ENCODE measurements around the gene ARFGEF2.

The ARFGEF2 gene

GRCh38 chr20:48945840-48946514 lies 24.5 kb downstream of the ARFGEF2 start:
- no peak for TF ChIP-seq CTCF (IDR thresholded peaks at IDR 0.05; ENCODE audit: insufficient read depth, low read length, poor library complexity, severe bottlenecking)
- no peaks in the 10 kb centered on the region for H3K27me3 ChIP-seq (replicated peaks; ENCODE audit: control insufficient read depth, insufficient read depth, low read length)
- DNase-seq (ENCODE audit: extremely low read depth, insufficient read length), result no peak
- peaks cover 28% of the 10 kb centered on the region for H3K36me3 ChIP-seq (ENCODE audit: control insufficient read depth, insufficient read depth, low read length)
- no peak overlapping the region for H3K4me3 ChIP-seq (replicated peaks; ENCODE audit: low read depth, low read length)

- H3K27me3 ChIP-seq (replicated peaks; ENCODE audit: control insufficient read depth, insufficient read depth, low read length), result no peaks in the 10 kb centered on the region
- no peak for TF ChIP-seq CTCF (IDR thresholded peaks at IDR 0.05; ENCODE audit: insufficient read depth, low read length, poor library complexity, severe bottlenecking)
- no peak for DNase-seq (ENCODE audit: extremely low read depth, insufficient read length)
- H3K4me3 ChIP-seq (replicated peaks; ENCODE audit: low read depth, low read length), result no peak overlapping the region
- H3K36me3 ChIP-seq (ENCODE audit: control insufficient read depth, insufficient read depth, low read length), result peaks cover 25% of the 10 kb centered on the region
Observed at GRCh38 chr20:48948612-48949011, 27.1 kb downstream of the ARFGEF2 start.

- Histone ChIP-seq H3K36me3 (ENCODE audit: control insufficient read depth, insufficient read depth, low read length) (peaks cover 27% of the 10 kb centered on the region), H3K27me3 (replicated peaks; ENCODE audit: control insufficient read depth, insufficient read depth, low read length) (no peaks in the 10 kb centered on the region), H3K4me3 (replicated peaks; ENCODE audit: low read depth, low read length) (no peak overlapping the region)
- peak; percentile 23 for TF ChIP-seq CTCF (IDR thresholded peaks at IDR 0.05; ENCODE audit: insufficient read depth, low read length, poor library complexity, severe bottlenecking)
- DNase-seq (ENCODE audit: extremely low read depth, insufficient read length), result no peak
Observed at GRCh38 chr20:48949304-48950170, 28.0 kb downstream of the ARFGEF2 start.

GRCh38 chr20:48951041-48951440 lies 29.5 kb downstream of the ARFGEF2 start:
- no peak overlapping the region for H3K4me3 ChIP-seq (replicated peaks; ENCODE audit: low read depth, low read length)
- peaks cover 33% of the 10 kb centered on the region for H3K36me3 ChIP-seq (ENCODE audit: control insufficient read depth, insufficient read depth, low read length)
- DNase-seq (ENCODE audit: extremely low read depth, insufficient read length), result no peak
- no peaks in the 10 kb centered on the region for H3K27me3 ChIP-seq (replicated peaks; ENCODE audit: control insufficient read depth, insufficient read depth, low read length)
- no peak for TF ChIP-seq CTCF (IDR thresholded peaks at IDR 0.05; ENCODE audit: insufficient read depth, low read length, poor library complexity, severe bottlenecking)

GRCh38 chr20:48951646-48952045 lies 30.1 kb downstream of the ARFGEF2 start:
- H3K36me3 ChIP-seq (ENCODE audit: control insufficient read depth, insufficient read depth, low read length), result peaks cover 32% of the 10 kb centered on the region
- no peak for TF ChIP-seq CTCF (IDR thresholded peaks at IDR 0.05; ENCODE audit: insufficient read depth, low read length, poor library complexity, severe bottlenecking)
- DNase-seq (ENCODE audit: extremely low read depth, insufficient read length), result no peak
- H3K4me3 ChIP-seq (replicated peaks; ENCODE audit: low read depth, low read length), result no peak overlapping the region
- no peaks in the 10 kb centered on the region for H3K27me3 ChIP-seq (replicated peaks; ENCODE audit: control insufficient read depth, insufficient read depth, low read length)
